ENCODE data around the gene ATP2C2. TPM values are rescaled to one million over a fixed set of nuclear protein-coding genes. Genes with fewer than 3 reads are reported as not detected.

The ATP2C2 gene
- total and polyA plus RNA-seq, 2 experiments from 2014 or later: 2.1 TPM

DNA sequence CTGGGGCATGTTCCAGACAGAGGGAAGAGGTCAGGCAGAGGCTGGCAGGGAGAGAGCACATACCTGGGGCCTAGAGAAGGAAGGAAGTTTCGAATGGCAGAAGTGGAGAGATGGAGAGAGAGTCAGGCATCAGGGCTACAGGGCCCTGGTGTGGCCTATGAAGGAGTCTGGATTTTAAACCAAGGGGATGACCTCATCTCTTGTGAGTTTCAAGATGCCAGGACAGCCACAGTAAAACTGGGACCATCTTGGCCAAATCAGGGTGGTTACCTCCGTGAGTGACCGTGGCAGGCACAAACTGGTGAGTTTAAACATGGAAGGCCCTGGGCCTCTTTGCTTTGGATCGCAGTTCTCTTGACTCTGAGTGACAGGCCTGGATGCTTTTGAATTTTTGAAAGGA is 7.6 kb upstream of the ATP2C2 start (continued):
- TF ChIP-seq, protein P1, sequence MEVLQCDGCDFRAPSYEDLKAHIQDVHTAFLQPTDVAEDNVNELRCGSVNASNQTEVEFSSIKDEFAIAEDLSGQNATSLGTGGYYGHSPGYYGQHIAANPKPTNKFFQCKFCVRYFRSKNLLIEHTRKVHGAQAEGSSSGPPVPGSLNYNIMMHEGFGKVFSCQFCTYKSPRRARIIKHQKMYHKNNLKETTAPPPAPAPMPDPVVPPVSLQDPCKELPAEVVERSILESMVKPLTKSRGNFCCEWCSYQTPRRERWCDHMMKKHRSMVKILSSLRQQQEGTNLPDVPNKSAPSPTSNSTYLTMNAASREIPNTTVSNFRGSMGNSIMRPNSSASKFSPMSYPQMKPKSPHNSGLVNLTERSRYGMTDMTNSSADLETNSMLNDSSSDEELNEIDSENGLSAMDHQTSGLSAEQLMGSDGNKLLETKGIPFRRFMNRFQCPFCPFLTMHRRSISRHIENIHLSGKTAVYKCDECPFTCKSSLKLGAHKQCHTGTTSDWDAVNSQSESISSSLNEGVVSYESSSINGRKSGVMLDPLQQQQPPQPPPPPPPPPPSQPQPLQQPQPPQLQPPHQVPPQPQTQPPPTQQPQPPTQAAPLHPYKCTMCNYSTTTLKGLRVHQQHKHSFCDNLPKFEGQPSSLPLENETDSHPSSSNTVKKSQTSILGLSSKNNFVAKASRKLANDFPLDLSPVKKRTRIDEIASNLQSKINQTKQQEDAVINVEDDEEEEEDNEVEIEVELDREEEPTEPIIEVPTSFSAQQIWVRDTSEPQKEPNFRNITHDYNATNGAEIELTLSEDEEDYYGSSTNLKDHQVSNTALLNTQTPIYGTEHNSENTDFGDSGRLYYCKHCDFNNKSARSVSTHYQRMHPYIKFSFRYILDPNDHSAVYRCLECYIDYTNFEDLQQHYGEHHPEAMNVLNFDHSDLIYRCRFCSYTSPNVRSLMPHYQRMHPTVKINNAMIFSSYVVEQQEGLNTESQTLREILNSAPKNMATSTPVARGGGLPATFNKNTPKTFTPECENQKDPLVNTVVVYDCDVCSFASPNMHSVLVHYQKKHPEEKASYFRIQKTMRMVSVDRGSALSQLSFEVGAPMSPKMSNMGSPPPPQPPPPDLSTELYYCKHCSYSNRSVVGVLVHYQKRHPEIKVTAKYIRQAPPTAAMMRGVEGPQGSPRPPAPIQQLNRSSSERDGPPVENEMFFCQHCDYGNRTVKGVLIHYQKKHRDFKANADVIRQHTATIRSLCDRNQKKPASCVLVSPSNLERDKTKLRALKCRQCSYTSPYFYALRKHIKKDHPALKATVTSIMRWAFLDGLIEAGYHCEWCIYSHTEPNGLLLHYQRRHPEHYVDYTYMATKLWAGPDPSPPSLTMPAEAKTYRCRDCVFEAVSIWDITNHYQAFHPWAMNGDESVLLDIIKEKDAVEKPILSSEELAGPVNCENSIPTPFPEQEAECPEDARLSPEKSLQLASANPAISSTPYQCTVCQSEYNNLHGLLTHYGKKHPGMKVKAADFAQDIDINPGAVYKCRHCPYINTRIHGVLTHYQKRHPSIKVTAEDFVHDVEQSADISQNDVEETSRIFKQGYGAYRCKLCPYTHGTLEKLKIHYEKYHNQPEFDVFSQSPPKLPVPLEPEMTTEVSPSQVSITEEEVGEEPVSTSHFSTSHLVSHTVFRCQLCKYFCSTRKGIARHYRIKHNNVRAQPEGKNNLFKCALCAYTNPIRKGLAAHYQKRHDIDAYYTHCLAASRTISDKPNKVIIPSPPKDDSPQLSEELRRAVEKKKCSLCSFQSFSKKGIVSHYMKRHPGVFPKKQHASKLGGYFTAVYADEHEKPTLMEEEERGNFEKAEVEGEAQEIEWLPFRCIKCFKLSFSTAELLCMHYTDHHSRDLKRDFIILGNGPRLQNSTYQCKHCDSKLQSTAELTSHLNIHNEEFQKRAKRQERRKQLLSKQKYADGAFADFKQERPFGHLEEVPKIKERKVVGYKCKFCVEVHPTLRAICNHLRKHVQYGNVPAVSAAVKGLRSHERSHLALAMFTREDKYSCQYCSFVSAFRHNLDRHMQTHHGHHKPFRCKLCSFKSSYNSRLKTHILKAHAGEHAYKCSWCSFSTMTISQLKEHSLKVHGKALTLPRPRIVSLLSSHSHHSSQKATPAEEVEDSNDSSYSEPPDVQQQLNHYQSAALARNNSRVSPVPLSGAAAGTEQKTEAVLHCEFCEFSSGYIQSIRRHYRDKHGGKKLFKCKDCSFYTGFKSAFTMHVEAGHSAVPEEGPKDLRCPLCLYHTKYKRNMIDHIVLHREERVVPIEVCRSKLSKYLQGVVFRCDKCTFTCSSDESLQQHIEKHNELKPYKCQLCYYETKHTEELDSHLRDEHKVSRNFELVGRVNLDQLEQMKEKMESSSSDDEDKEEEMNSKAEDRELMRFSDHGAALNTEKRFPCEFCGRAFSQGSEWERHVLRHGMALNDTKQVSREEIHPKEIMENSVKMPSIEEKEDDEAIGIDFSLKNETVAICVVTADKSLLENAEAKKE (CRISPR knock-in tag; IDR thresholded peaks at IDR 0.05): no peak
- TF ChIP-seq EZH2 (IDR thresholded peaks at IDR 0.05; ENCODE audit: low read depth, unreplicated experiment) (no peak), STAT1 (IDR thresholded peaks at IDR 0.05; ENCODE audit: unreplicated experiment) (no peak), NANOG (IDR thresholded peaks at IDR 0.05; ENCODE audit: borderline replicate concordance) (no peak)

DNA sequence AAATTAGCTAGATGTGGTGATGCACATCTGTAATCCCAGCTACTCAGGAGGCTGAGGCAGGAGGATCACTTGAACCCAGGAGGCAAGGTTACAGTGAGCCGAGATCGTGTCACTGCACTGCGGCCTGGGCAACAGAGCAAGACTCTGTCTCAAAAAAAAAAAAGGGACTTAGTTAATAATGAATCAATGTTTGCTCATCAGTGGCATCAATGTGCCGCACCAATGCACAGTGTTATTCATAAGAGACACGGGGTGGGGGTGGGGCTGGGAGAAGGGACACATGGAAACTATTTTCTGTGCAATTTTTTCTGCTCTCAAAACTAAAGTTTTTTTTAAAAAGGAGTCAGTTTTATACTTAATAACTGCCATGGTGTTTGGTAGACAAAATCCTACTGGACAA is 6.8 kb upstream of the ATP2C2 start:
- H4K20me1 ChIP-seq (replicated peaks; ENCODE audit: insufficient read depth): no peaks in the 10 kb centered on the region
- Mint-ChIP-seq H3K4me1 (peaks cover 29% of the 10 kb centered on the region), H3K27me3 (ENCODE audit: insufficient read depth, low read depth, poor library complexity) (peaks cover 8% of the 10 kb centered on the region), H3K4me3 (no peak overlapping the region), H3K27ac (no peak overlapping the region), H3K36me3 (ENCODE audit: low read depth) (no peaks in the 10 kb centered on the region), H3K9me3 (no peaks in the 10 kb centered on the region; the same call in 2 of the 3 replicates)
- ATAC-seq (no peak), DNase-seq (ENCODE audit: low spot score) (no peak)
- H3K4me1 ChIP-seq (ENCODE audit: insufficient read depth): no peaks in the 10 kb centered on the region; the same call in 1 of the 2 replicates
- H3K9me2 ChIP-seq (ENCODE audit: insufficient read depth): no peaks in the 10 kb centered on the region
- no peaks in the 10 kb centered on the region for H3K27me3 ChIP-seq (ENCODE audit: insufficient read depth)
- H3K4me2 ChIP-seq: no peak overlapping the region
- no peak overlapping the region for H2AFZ ChIP-seq
- H3F3A ChIP-seq (replicated peaks; ENCODE audit: low read depth): no peaks in the 10 kb centered on the region
- no peaks in the 10 kb centered on the region for H3K79me2 ChIP-seq (replicated peaks; ENCODE audit: insufficient read depth)
- no peaks in the 10 kb centered on the region for H3K36me3 ChIP-seq (ENCODE audit: insufficient read depth)
- no peak overlapping the region for H3K4me3 ChIP-seq
- no peak overlapping the region for H3K27ac ChIP-seq (ENCODE audit: low read depth)
- TF ChIP-seq, protein P1 (CRISPR knock-in tag; IDR thresholded peaks at IDR 0.05): no peak
- TF ChIP-seq EZH2 (IDR thresholded peaks at IDR 0.05; ENCODE audit: low read depth, unreplicated experiment) (no peak), CREB1 (CRISPR knock-in tag; IDR thresholded peaks at IDR 0.05; ENCODE audit: low read depth) (no peak), POLR2AphosphoS5 (IDR thresholded peaks at IDR 0.05; ENCODE audit: low read depth) (no peak), EZH2phosphoT487 (IDR thresholded peaks at IDR 0.05; ENCODE audit: unreplicated experiment) (no peak)
- TF ChIP-seq, protein P2, sequence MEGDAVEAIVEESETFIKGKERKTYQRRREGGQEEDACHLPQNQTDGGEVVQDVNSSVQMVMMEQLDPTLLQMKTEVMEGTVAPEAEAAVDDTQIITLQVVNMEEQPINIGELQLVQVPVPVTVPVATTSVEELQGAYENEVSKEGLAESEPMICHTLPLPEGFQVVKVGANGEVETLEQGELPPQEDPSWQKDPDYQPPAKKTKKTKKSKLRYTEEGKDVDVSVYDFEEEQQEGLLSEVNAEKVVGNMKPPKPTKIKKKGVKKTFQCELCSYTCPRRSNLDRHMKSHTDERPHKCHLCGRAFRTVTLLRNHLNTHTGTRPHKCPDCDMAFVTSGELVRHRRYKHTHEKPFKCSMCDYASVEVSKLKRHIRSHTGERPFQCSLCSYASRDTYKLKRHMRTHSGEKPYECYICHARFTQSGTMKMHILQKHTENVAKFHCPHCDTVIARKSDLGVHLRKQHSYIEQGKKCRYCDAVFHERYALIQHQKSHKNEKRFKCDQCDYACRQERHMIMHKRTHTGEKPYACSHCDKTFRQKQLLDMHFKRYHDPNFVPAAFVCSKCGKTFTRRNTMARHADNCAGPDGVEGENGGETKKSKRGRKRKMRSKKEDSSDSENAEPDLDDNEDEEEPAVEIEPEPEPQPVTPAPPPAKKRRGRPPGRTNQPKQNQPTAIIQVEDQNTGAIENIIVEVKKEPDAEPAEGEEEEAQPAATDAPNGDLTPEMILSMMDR (conservative IDR thresholded peaks at IDR 0.05; ENCODE audit: low read depth in 2 of 2): no peak
